Stimulated activated CD8-positive, alpha-beta memory T cell treated with anti-CD3 and anti-CD28 coated beads, Interleukin-12 subunit alpha, Interleukin-12 subunit beta, amount 100 ng/mL, for 24 hours (primary cell): ENCODE data around the gene SHKBP1.
"Not testable (repeated sequence)": the region's sequence is repeated elsewhere in the genome, so short reads cannot be mapped to it uniquely, and the experiment has no call there.

ENCODE experiments used
- DNase-seq: peaks from one replicate; pipeline ENCODE4 v3.0.0-alpha.2; 2020; ENCODE audit errors: extremely low read depth

Gene SHKBP1, protein sequence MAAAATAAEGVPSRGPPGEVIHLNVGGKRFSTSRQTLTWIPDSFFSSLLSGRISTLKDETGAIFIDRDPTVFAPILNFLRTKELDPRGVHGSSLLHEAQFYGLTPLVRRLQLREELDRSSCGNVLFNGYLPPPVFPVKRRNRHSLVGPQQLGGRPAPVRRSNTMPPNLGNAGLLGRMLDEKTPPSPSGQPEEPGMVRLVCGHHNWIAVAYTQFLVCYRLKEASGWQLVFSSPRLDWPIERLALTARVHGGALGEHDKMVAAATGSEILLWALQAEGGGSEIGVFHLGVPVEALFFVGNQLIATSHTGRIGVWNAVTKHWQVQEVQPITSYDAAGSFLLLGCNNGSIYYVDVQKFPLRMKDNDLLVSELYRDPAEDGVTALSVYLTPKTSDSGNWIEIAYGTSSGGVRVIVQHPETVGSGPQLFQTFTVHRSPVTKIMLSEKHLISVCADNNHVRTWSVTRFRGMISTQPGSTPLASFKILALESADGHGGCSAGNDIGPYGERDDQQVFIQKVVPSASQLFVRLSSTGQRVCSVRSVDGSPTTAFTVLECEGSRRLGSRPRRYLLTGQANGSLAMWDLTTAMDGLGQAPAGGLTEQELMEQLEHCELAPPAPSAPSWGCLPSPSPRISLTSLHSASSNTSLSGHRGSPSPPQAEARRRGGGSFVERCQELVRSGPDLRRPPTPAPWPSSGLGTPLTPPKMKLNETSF

DNA sequence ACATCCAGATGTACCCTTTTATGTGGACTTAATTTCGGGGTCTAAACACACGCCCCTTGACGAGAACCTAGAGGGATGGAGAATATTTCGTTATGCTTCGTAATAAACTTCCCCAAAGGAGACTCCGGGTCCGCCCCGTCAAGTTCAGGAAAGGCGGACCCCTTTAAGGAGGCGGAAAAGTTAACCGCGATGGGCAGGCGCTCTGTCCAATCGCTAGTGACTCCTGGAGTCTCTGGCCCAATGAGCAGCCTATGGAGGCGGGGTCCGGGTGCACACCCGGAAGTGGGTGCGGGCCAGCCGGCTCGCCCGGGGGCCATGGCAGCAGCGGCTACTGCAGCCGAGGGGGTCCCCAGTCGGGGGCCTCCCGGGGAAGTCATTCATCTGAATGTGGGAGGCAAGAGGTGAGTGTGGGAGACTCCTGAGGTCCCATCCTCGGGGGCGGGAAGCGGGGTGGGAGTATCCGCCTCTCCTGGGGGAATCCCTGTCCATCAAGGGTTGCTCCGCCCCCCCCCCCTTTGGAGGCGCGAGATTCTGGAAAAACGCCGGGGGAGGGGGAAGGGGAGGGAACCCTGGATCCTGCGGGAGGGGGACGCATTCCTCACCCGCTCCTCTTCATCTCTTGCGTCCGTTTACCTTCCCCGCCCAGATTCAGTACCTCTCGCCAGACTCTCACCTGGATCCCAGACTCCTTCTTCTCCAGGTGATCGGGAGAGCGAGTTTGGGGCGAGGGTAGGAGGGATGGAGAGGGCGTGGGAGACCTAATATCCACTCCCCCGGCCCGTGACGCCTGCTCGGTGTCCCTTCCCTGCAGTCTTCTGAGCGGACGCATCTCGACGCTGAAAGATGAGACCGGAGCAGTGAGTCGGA is at the start of gene SHKBP1:
TSS of gene SHKBP1 (plus strand) at position 289 of the 867 bp plus-strand sequence. CDS start at position 316, 27 bp downstream.
- DNase-seq = peak; percentile 84

DNA sequence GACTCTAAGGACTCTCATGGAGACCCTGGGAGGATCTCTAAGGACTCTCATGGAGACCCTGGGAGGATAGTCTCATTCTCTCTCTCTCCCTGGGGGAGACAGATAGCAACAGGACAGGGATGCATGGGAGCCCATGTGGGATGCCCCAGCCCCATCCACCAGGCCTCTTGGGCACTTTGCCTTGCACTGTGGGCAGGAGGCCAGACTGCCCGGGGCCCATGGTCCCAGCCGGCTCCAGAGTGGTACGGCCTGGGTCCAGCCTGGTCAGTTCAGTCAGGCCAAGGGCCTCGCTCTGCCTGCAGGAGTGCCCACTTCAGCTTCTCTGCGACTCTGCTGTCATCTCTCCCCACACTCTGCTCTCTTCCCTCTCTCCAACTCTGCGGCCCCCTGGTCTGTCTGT is 48.6 kb upstream of the SHKBP1 start:
- DNase-seq = no peak

DNA sequence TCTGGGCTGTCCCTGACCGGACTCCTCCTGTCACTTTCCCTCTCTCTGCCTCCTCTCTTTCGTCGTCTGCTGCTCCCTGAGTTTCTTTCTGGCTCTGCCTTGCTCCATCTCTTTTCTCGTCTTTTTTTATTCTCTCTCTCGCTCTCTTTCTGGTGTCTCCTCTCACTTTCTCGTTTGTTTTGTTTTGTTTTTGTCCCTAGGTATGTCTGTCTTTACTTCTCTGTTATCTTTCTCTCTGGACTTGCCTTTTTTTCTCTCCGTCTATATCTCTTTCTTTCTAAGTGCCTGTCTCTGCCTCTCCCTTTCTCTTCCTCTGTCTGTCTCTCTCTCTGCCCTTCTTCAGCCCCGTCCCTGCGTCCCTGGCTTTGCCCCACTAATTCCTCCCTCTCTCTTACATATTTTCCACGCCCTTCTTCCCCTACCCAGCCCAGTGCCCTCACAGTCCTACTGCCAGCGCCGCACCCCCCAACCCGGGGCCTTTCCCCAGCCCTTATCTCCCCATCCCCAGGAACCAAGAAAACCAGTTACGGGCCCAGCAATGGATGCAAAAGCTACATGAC is 48.1 kb upstream of the SHKBP1 start:
- DNase-seq = no peak

DNA sequence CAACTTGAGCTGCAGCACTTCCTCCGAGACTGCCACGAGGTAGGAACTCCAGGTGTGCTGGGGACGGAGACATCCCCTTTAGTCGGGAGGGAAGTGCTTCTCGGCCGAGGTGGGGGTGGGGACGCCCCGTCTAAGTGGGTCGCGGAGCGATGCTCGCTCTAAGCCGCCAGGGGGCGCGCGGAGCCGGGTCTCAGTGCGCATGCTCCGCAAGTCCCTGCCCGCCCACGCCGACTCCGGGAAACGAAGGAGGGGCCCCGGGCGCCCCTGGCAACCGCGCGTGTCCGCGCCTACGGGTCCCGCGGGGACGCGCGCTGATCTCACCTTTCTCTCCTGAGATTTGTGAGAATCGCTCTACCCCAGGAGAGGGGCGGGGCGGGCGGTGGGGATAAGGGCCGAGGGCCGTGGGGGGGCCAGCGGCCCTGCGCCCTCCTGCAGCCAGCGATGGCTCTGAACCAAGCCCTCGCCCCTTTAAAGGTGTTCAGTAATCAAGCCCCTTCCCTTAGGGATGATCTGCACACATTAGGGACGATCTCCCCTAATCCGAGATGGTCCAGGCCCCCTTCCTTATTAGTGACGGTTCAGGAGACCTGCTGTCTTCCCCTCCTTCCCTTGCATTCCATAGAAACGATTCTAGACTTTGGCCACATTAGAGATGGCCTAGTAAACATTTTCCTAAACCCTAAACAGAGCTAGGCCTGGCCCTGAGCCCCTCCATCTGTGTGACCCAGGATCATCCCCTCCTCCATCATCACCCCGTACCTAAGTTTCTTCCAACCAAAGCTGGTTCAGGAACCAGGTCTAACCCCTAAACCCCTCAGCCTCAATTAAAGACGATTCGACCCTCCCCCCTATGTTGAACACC is 47.3 kb upstream of the SHKBP1 start:
- DNase-seq = peak; percentile 66

DNA sequence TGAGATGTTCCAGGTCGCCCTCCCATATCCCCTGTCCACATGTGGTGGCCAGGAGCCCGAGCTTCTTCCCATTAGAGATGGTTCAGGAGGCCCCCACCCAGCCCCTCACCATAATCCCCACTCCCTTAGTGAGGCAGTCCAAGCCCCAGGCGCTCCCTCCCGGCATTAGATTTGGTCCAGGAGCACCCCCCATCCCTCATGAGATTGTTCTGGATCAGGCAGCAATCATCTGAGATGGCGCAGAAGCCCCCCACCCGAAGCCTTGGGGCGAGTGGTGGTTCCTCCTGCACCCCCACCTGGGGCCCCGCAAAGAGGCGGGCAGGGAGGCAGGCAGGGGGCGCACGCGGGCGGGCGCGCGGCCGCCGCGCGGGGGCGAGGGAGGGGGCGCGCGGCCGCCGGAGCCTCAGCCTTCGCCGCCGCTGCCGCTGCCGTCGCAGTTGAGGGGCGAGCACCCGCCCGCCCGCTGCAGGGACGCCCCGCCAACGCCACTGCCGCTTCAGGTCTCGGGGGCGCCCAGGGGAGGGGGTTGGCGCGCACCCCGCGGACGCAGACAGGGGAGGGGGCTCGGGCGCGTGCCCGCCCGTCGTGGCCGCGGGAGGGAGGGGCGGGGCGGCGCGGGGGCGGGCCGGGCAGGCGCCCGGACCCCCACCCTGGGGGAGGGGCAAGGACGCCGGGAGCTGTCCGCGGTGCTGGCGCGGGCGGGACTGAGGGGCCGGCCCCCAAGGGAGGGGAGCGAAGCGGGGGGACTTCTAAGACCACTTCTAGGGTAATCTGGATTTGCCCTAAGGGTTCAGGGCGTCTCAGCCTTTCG is 46.4 kb upstream of the SHKBP1 start:
- DNase-seq = no peak

DNA sequence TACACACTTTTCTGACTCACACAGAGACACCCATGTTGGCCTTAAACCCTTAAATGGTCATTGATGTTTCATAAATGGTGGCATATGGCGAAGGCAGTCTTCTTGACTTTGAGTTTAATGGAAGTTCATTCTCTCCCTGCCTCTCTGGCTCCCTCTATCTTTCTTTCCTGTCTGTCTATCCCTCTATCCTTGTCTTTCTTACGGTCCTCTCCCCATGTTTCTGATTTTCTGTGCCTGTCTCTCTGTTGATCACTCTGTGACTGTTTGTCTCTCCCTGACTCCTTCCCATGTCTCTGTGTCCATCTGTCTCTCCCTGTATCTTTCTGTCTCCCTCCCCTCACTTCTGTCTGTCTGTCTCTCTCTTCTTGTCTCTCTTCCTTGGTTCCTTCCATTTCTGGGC is 43.2 kb upstream of the SHKBP1 start:
- no peak for DNase-seq

DNA sequence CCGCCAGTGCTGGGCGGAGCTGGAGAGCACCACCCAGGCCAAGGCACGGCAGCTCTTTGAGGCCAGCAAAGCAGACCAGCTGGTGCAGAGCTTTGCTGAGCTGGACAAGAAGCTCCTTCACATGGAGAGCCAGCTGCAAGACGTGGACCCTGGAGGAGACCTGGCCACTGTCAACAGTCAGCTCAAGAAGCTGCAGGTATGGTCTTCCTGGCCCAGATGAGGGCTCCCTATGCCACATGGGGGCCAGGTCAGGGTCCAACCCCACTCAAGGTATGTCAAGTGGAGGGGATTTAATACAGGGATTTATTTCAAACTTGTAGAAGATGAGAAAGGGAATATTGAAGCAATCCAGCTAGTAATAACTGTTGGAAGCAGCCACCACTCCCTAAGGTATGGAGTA is 42.5 kb upstream of the SHKBP1 start:
- no peak for DNase-seq

DNA sequence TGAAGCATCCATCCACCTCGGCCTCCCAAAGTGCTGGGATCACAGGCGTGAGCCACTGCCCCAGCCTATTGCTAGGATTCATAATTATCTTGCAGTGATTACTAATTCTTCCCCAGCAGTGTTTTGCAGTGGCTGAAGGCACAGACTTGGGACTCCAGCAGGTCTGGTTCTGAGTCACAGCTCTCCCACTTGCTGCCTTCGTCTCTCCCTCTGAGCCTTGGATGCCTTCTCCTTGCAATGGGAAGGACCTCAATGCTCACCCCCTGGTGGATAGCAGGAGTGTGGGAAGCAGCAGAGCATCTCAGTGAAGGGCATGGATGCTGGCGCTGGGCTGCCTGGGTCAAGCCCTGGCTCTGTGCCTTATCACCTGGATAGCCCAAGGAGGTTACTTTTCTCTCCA is 37.6 kb upstream of the SHKBP1 start:
- no peak for DNase-seq

DNA sequence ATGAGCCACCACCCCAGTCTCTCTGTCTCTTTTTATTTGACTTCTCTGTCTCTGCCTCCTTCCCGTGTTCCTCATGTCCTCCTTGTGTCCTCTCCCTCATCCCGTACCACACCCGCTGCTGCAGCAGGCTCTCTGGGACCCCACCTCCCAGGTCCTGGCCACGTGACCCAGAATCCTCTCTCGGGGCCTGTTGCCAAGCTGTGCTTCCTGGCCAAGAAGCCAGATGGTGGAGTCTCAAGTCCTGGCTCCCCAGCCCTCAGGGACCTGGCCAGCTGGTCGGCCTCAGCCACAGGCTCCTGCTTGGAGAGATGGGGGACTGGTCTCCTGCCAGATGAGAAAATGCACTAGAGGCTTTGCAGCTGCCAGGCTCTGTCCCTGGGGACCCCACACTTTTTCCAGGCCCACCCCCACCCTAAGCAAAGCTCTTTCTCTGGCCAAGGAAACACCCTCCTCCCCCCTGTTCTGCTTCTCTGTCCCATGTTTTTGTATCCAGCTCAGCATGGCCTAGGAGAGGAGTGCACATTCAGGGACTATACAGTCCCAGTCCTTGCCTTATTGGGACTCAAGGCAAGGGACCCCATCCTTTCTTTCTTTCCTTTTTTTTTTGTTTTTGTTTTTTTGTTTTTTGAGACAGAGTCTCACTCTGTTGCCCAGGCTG is 34.3 kb upstream of the SHKBP1 start:
- no peak for DNase-seq

DNA sequence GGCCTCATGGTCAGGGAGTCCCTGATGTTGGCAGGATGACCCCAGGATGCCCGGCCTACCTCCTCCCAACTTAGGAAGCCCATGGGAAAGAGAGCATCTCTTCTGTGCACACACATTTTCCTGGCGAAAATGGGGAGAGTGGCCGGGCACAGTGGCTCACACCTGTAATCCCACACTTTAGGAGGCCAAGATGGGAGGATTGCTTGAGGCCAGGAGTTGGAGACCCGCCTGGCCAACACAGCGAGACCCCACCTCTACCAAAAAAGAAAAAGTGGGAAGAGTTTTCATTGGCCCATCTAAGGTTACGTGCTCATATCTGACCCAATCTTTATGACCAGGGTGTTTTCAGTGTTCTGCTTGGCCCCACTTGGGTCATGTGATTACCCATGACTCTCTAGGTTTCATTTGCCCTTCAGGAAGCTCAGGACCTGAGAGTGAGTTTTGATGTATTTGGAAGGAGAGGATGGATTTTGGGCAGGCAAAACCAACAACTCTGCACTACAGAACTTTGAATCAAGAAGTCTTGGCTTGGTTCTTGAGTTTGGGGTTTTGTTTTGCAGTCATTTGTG is 33.6 kb upstream of the SHKBP1 start:
- no peak for DNase-seq

DNA sequence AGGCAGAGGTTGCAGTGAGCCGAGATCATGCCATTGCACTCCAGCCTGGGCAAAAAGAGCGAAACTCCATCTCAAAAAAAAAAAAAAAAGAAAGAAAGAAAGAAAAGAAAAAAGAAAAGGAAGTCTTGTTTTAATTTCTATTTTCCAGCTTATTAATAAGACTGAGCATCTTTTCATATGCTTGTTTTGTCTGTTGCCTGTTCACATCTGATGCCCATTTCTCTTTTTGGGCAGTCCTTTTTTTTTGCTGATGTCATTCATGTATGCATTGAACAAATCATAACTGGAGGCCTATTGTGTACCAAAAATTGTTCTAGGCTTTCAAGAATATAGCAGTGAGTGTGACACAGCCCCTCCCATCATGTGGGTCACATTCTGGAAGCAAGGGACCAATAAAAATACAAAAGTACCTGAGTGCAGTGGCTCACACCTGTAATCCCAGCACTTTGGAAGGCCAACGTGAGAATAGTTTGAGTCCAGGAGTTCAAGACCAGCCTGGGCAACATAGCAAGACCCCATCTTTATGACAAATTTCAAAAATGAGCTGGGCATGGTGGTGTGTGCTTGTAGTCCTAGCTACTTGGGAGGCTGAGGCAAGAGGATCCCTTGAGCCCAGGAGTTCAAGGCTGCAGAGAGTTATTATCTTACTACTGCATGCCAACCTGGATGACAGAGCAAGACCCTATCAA is 30.4 kb upstream of the SHKBP1 start:
- DNase-seq = not testable (repeated sequence)

DNA sequence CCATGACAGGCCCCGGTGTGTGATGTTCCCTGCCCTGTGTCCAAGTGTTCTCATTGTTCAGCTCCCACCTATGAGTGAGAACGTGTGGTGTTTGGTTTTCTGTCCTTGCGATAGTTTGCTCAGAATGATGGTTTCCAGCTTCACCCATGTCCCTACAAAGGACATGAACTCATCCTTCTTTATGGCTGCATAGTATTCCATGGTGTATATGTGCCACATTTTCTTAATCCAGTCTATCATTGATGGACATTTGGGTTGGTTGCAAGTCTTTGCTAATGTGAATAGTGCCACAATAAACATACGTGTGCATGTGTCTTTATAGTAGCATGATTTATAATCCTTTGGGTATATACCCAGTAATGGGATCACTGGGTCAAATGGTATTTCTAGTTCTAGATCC is 29.5 kb upstream of the SHKBP1 start:
- DNase-seq = not testable (repeated sequence)

DNA sequence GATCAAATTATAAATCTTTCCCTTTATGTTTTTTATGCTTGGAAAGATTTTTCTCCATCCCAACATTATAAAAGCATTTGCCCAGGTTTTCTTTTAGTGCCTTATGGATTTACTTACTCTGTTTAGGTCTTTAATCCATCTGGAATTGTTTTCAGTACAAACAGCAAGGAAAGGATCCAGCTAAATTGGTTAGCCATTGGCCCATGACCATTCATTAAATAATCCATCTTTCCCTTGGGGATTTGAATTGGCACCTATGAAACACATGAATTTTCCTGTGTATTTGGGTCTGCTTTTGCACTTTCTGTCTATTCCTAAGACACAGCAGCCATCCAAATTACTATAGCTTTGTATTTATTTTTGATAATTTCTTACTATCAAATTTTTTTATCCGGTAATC is 28.8 kb upstream of the SHKBP1 start:
- no peak for DNase-seq

DNA sequence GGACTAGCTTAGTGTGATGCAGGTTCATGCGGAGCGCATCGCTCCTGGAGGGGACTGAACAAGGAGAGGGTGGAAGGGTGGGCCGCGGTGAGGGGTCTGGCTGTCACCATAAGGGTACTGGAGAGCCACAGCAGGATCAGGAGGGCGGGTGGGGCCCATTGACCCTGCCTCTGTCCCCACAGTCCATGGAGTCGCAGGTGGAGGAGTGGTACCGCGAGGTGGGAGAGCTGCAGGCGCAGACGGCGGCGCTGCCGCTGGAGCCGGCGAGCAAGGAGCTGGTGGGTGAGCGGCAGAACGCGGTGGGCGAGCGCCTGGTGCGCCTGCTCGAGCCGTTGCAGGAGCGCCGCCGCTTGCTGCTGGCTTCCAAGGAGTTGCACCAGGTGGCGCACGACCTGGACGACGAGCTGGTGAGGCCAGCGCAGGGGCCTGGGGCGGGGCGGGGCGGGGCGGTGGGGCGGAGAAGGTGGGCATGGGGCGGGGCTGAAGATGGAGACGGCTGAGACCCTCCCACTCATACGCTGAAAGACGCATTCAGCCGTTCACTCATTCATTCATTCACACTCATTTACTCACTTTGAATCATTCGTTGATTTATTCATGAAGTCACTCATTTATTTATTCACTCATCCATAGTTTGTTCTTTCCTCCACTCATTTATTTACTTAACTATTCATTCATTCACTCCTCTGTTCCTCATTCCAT is 27.5 kb upstream of the SHKBP1 start:
- peak; percentile 43 for DNase-seq

DNA sequence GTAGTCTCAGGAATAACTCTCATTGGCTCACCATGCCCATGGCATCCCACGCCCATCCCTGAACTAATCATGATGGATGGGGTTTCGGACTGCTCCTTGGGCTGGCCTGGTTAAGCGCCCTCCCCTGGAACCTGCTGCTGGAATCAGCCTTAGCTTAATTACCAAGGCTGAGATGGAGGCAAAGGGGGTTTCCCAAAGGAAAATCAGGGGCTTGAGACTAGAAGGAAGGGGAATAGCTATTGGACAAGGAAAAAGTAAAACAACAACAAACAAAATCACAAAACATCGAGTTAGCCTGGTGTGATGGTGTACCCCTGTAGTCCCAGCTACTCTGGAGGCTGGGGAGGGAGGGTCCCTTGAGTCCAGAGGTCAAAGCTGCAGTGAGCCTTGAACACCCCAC is 25.7 kb upstream of the SHKBP1 start:
- DNase-seq = no peak

DNA sequence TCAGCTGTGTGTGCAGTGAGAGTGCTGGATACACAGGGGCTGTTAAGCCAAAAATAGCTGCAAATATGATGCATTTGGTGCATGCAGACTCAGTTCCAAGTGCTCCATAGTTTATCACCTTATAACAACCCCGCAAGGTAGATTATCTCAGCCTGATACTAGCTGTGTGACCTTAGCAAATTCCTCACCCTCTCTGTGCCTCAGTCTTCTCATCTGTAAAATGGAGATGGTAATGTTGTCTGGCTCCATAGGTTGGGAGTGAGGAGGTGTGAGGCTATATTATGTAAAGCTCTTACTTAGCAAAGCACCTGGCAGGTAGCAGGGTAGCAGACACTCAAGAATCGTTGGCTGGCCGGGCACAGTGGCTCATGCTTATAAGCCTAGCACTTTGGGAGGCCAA is 23.8 kb upstream of the SHKBP1 start:
- DNase-seq = no peak

DNA sequence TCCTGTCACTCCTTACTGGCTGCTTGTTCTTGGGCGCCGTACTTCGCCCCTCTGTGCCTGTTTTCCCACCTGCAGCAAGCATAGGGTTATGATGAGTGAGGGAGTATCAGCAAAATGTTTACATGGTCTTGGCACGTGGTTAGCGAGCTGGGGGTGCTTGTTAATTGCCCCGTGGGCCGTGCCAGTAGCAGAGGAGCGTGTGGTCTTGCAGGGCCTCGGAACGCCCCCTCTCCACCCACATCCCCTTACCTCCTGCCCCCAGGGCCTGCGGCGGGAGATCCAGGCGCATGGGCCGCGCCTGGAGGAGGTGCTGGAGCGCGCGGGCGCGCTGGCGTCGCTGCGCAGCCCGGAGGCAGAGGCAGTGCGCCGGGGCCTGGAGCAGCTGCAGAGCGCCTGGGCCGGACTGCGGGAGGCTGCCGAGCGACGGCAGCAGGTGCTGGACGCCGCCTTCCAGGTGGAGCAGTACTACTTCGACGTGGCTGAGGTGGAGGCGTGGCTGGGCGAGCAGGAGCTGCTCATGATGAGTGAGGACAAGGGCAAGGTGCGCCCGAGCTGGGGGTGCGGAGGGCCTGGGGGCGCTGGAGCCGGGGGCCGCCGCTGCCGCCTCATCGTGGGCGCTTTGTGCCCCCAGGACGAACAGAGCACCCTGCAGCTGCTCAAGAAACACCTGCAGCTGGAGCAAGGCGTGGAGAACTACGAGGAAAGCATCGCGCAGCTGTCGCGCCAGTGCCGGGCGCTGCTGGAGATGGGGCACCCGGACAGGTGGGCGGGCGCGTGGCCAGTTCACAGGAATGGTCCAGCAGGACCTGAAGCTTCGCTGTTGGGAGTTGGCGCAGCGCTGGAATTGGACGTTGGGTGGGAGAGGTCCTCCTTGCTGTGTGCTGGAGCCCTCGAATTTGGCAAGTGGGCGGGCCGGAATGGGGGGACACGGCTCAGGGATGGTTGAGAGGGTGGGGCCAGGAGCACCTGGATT is 22.5 kb upstream of the SHKBP1 start:
- no peak for DNase-seq
